Gastroesophageal sphincter (tissue), 3 donors: ENCODE data around the gene NDUFB2.

Source experiments
- CTCF ChIP-seq, 4 experiments: fragments of 200-600 bp in 2 of 4; fragments of 450-650 bp in 2 of 4; sonication (generic) in 1 of 4; IDR thresholded peaks; one replicate each; pipeline ENCODE4 v1.5.1; 2017 to 2019; ENCODE audit warnings: antibody characterized with exemption in 4 of 4, mild to moderate bottlenecking in 2 of 4, moderate library complexity in 2 of 4
- POLR2A ChIP-seq, 2 donors: fragments of 450-650 bp; IDR thresholded peaks; one replicate each; pipeline ENCODE4 v1.6.1; 2017; ENCODE audit warnings: antibody characterized with exemption in 2 of 2, mild to moderate bottlenecking in 2 of 2, moderate library complexity in 1 of 2

- TF ChIP-seq CTCF (IDR thresholded peaks at IDR 0.05) (no peak), POLR2A (IDR thresholded peaks at IDR 0.05) (no peak)
These were observed 10.6 kb downstream of the NDUFB2 start for GRCh38 chr7:140707132-140707531.
